Neural cell (in vitro differentiated cells): Measurements from ENCODE around the gene GBP5. TPM values are rescaled to one million over a fixed set of nuclear protein-coding genes. Genes with fewer than 3 reads are reported as not detected.

ENCODE experiments used
- H2AFZ ChIP-seq: fragments of 200-600, 300-800 bp; sonication (generic), shearing (Covaris generic); 2 replicates; pipeline ENCODE4 v1.6.0; 2014; ENCODE audit warnings: low read depth, mild to moderate bottlenecking, antibody characterized with exemption, low read length, moderate library complexity
- H3F3A ChIP-seq: fragments of 200-600 bp; shearing (Covaris generic); 2 replicates; pipeline ENCODE4 v1.6.1; 2016; ENCODE audit warnings: mild to moderate bottlenecking, moderate library complexity, mixed read lengths, antibody characterized with exemption, low read length; ENCODE audit not compliant: insufficient read depth, poor library complexity, severe bottlenecking
- H3K27ac ChIP-seq: fragments of 200-600, 300-800 bp; sonication (generic), shearing (Covaris generic); 2 replicates; pipeline ENCODE4 v1.5.1; 2014; ENCODE audit warnings: mild to moderate bottlenecking, low read length, moderate library complexity
- H3K27me3 ChIP-seq: fragments of 300-800, 200-600 bp; sonication (generic), shearing (Covaris generic); 2 replicates; pipeline ENCODE4 v1.6.0; 2014; ENCODE audit warnings: mild to moderate bottlenecking, low read depth, low read length, moderate library complexity; ENCODE audit not compliant: insufficient read depth
- H3K36me3 ChIP-seq: fragments of 300-800, 200-600 bp; sonication (generic), shearing (Covaris generic); 2 replicates; pipeline ENCODE4 v1.5.1; 2014; ENCODE audit warnings: mild to moderate bottlenecking, antibody characterized with exemption, low read length, moderate library complexity; ENCODE audit not compliant: insufficient read depth
- H3K4me2 ChIP-seq: fragments of 300-800, 200-600 bp; sonication (generic), shearing (Covaris generic); 2 replicates; pipeline ENCODE4 v1.6.0; 2014; ENCODE audit warnings: mild to moderate bottlenecking, low read length
- H3K4me3 ChIP-seq: fragments of 300-800, 200-600 bp; sonication (generic), shearing (Covaris generic); 2 replicates; pipeline ENCODE4 v1.5.1; 2014; ENCODE audit warnings: mild to moderate bottlenecking, low read length, moderate library complexity
- H3K79me2 ChIP-seq: fragments of 200-600 bp; shearing (Covaris generic); replicated peaks from 2 replicates; pipeline ENCODE4 v1.6.0; 2014; ENCODE audit warnings: mild to moderate bottlenecking, low read length, moderate library complexity; ENCODE audit not compliant: insufficient read depth
- H3K9ac ChIP-seq: fragments of 300-800, 200-600 bp; sonication (generic), shearing (Covaris generic); 2 replicates; pipeline ENCODE4 v1.6.1; 2016; ENCODE audit warnings: mild to moderate bottlenecking, low read length, mixed read lengths
- H3K9me2 ChIP-seq: fragments of 200-600 bp; shearing (Covaris generic); 2 replicates; pipeline ENCODE4 v1.6.1; 2016; ENCODE audit warnings: mild to moderate bottlenecking, low read length, mixed read lengths; ENCODE audit not compliant: insufficient read depth
- H3K9me3 ChIP-seq: fragments of 200-600, 300-800 bp; sonication (generic), shearing (Covaris generic); 2 replicates; pipeline ENCODE4 v1.6.1; 2016; ENCODE audit warnings: mild to moderate bottlenecking, mixed run types, low read length, moderate library complexity, mixed read lengths
- H4K20me1 ChIP-seq: fragments of 200-600 bp; shearing (Covaris generic); 2 replicates; pipeline ENCODE4 v1.6.1; 2016; ENCODE audit warnings: mild to moderate bottlenecking, mixed run types; ENCODE audit not compliant: insufficient read depth
- CTCF ChIP-seq: fragments of 450-650 bp; IDR thresholded peaks from 2 replicates; pipeline ENCODE4 v1.5.1; 2014; ENCODE audit warnings: antibody characterized with exemption, mild to moderate bottlenecking, moderate library complexity; ENCODE audit not compliant: poor library complexity, severe bottlenecking
- EP300 ChIP-seq: fragments of 450-650 bp; conservative IDR thresholded peaks from 2 replicates; pipeline ENCODE4 v1.6.1; 2014; ENCODE audit warnings: antibody characterized with exemption, mild to moderate bottlenecking, moderate library complexity; ENCODE audit not compliant: poor library complexity, severe bottlenecking
- EZH2 ChIP-seq: fragments of 200-600, 300-800 bp; shearing (Covaris generic), sonication (generic); IDR thresholded peaks from 2 replicates; pipeline ENCODE4 v1.6.1; 2014; ENCODE audit warnings: antibody characterized with exemption, low read length, borderline replicate concordance, mild to moderate bottlenecking; ENCODE audit not compliant: insufficient read depth, poor library complexity, severe bottlenecking
- MXI1 ChIP-seq: fragments of 450-650 bp; conservative IDR thresholded peaks from 2 replicates; pipeline ENCODE4 v1.6.1; 2014; ENCODE audit warnings: antibody characterized with exemption, mild to moderate bottlenecking; ENCODE audit not compliant: poor library complexity, severe bottlenecking
- POLR2AphosphoS5 ChIP-seq: IDR thresholded peaks from 2 replicates; pipeline ENCODE4 v1.6.1; 2012
- RAD21 ChIP-seq: fragments of 450-650 bp; conservative IDR thresholded peaks from 2 replicates; pipeline ENCODE4 v1.6.1; 2014; ENCODE audit warnings: antibody characterized with exemption, mild to moderate bottlenecking, moderate library complexity
- SMC3 ChIP-seq: fragments of 450-650 bp; conservative IDR thresholded peaks from 2 replicates; pipeline ENCODE4 v1.6.1; 2014; ENCODE audit warnings: antibody characterized with exemption, mild to moderate bottlenecking, moderate library complexity; ENCODE audit not compliant: poor library complexity
- TAF1 ChIP-seq: IDR thresholded peaks from 2 replicates; pipeline ENCODE4 v1.6.1; 2012; ENCODE audit warnings: low read depth
- polyA plus RNA-seq: library from polyadenylated mRNA; depleted of rRNA; stranded (reverse); fragments of >200 nt; gene quantifications from 2 replicates; pipeline ENCODE4 v1.2.3, GENCODE V29; 2014
- TF ChIP-seq, protein P1 (sequence below): IDR thresholded peaks from 2 replicates; pipeline ENCODE4 v1.6.1; 2012; ENCODE audit warnings: borderline replicate concordance

Gene GBP5
- polyA plus RNA-seq, 1 donor from 2014 or later = not detected

DNA sequence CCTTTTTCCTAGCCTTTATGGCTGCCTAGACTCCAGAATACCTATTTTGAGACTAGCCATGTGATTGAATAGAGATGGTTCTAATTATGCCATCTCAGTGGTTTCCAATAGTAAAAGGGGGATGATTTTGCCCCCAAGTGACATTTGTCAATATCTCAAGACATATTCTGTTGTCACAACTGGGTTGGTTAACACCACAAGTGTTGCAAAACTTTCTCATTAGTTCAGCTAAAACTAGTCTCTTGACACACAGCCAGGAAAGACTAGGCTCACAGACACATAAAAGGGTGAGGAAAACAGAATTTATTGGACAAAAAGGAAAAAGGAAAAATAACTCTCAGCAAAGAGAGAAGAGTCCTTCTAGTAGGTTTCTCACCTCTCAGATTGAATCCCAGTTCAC lies 39.9 kb upstream of the GBP5 start:
- Histone ChIP-seq H4K20me1 (no peaks in the 10 kb centered on the region), H3F3A (no peaks in the 10 kb centered on the region), H3K79me2 (no peaks in the 10 kb centered on the region), H3K9me3 (no peaks in the 10 kb centered on the region), H3K36me3 (no peaks in the 10 kb centered on the region), H3K9ac (no peak overlapping the region), H3K27ac (no peak overlapping the region), H3K9me2 (no peaks in the 10 kb centered on the region), H2AFZ (no peak overlapping the region), H3K27me3 (no peaks in the 10 kb centered on the region), H3K4me3 (no peak overlapping the region), H3K4me2 (no peak overlapping the region)
- TF ChIP-seq CTCF (no peak), SMC3 (no peak), MXI1 (no peak), EP300 (no peak), EZH2 (no peak), TAF1 (no peak), RAD21 (no peak), POLR2AphosphoS5 (no peak)
- TF ChIP-seq, protein P1, sequence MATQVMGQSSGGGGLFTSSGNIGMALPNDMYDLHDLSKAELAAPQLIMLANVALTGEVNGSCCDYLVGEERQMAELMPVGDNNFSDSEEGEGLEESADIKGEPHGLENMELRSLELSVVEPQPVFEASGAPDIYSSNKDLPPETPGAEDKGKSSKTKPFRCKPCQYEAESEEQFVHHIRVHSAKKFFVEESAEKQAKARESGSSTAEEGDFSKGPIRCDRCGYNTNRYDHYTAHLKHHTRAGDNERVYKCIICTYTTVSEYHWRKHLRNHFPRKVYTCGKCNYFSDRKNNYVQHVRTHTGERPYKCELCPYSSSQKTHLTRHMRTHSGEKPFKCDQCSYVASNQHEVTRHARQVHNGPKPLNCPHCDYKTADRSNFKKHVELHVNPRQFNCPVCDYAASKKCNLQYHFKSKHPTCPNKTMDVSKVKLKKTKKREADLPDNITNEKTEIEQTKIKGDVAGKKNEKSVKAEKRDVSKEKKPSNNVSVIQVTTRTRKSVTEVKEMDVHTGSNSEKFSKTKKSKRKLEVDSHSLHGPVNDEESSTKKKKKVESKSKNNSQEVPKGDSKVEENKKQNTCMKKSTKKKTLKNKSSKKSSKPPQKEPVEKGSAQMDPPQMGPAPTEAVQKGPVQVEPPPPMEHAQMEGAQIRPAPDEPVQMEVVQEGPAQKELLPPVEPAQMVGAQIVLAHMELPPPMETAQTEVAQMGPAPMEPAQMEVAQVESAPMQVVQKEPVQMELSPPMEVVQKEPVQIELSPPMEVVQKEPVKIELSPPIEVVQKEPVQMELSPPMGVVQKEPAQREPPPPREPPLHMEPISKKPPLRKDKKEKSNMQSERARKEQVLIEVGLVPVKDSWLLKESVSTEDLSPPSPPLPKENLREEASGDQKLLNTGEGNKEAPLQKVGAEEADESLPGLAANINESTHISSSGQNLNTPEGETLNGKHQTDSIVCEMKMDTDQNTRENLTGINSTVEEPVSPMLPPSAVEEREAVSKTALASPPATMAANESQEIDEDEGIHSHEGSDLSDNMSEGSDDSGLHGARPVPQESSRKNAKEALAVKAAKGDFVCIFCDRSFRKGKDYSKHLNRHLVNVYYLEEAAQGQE = no peak

DNA sequence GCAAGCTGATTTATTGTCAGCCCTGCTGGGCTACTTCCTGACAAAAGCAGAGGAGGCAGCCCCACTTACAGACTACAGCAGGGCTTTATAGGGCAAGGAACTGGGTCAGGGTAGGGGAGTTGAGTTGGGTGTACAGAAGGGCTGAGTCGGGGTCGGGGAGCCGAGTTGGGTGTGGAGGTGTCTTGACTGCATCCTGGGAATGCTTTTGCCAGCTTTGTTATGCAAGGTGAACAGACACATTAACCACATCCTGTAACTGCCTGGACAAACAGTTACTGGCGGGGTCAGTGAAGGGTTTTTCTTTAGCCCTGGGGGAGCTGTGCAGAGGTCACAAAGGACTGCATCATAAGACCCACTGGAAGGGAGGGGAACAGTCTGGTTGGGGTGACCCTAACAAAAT lies 39.1 kb upstream of the GBP5 start:
- Histone ChIP-seq H4K20me1 (no peaks in the 10 kb centered on the region), H3K9ac (no peak overlapping the region), H3F3A (no peaks in the 10 kb centered on the region), H2AFZ (no peak overlapping the region), H3K4me2 (no peak overlapping the region), H3K27ac (no peak overlapping the region), H3K27me3 (no peaks in the 10 kb centered on the region), H3K36me3 (no peaks in the 10 kb centered on the region), H3K79me2 (no peaks in the 10 kb centered on the region), H3K4me3 (no peak overlapping the region), H3K9me3 (no peaks in the 10 kb centered on the region), H3K9me2 (no peaks in the 10 kb centered on the region)
- TF ChIP-seq SMC3 = no peak
- no peak for TF ChIP-seq EZH2
- TF ChIP-seq POLR2AphosphoS5 = no peak
- TF ChIP-seq TAF1 = no peak
- TF ChIP-seq, protein P1 = no peak
- TF ChIP-seq RAD21 = no peak
- no peak for TF ChIP-seq CTCF
- no peak for TF ChIP-seq EP300
- TF ChIP-seq MXI1 = no peak
